Left renal cortex interstitium (tissue), 4 donors: ENCODE results near the gene TNS2. TPM values are rescaled to one million over a fixed set of nuclear protein-coding genes. Genes with fewer than 3 reads are reported as not detected.
"Not testable (repeated sequence)": the region's sequence is repeated elsewhere in the genome, so short reads cannot be mapped to it uniquely, and the experiment has no call there.

Experiments
- DNase-seq, 4 donors: peaks; one replicate each; pipeline ENCODE4 v3.0.0-alpha.2; 2013; ENCODE audit warnings: low read depth in 4 of 4, low spot score in 2 of 4, missing footprints in 1 of 4
- polyA plus RNA-seq, 4 donors: library from polyadenylated mRNA; unstranded; fragments of 120-200 nt; gene quantifications; one replicate each; pipeline ENCODE4 v1.2.1, GENCODE V29; 2013; ENCODE audit not compliant: insufficient read length in 4 of 4

The TNS2 gene
- polyA plus RNA-seq, 4 donors, result 66.5 to 168 (median 112) TPM

DNA sequence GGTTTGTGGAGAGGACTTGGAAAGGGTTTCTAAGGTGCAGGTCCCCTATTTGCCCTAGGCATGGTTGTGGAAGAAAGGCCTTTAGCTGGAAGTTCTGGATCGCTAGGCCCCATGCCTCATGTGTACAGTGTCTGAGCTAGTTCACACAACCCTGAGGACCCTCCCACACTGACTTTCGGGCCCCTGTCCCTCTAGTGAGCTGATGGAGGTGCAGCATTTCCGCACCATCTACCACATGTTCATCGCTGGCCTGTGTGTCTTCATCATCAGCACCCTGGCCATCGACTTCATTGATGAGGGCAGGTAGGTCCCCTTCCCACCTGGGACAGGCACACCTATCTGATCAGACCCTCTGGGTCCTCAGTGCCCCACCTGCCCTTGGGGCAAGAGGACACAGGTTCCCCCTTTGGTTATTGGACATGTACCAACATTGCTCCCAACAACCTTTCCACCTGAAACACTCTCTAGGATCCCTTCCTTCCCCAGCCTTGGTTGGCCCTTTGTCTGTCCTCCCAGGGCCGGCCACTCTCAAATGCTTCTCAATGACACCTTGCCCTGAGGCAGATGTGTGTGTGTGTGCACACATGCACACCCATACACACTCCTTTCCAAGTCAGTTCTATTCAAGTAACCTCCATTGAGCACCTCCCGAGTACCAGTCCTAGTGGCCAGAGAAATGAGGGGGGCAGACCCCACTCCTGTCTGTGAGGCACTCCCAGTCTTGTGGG is 56.0 kb downstream of the TNS2 start:
- DNase-seq, result no peak

DNA sequence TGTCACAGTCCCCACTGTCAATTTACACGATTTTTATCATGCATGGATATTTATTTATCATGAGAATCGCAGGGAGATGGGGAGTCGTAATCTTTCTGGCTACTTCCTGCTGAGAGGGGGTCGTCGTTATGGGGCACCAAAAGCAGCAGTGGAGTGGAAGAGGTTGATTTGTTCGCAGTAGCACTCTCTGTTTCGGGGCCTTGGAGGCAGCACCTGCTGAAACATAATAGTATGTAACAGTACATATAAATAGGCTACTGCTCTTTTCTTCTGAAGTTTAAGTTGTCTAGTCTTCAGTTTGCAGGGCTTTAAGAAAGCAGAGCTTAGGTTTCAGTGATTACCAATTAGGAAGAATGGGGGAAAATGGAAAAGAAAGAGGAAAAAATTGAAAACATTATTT is 57.3 kb downstream of the TNS2 start:
- no peak for DNase-seq

DNA sequence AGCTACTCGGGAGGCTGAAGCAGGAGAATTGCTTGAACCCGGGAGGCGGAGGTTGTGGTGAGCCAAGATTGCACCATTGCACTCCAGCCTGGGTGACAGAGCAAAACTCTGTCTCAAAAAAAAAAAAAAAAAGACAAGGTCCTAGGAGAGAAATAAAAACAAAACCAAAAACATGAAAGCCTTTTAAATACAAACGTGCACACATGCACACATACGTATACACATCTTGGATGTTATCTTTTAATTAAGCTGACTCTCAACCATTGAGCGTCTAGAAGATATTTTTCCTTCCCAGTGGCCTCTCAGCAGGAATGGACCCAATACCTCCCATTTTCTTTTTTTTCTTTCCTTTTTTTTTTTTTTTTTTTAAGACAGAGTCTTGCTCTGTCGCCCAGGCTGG is 62.6 kb downstream of the TNS2 start:
- DNase-seq, result not testable (repeated sequence)

DNA sequence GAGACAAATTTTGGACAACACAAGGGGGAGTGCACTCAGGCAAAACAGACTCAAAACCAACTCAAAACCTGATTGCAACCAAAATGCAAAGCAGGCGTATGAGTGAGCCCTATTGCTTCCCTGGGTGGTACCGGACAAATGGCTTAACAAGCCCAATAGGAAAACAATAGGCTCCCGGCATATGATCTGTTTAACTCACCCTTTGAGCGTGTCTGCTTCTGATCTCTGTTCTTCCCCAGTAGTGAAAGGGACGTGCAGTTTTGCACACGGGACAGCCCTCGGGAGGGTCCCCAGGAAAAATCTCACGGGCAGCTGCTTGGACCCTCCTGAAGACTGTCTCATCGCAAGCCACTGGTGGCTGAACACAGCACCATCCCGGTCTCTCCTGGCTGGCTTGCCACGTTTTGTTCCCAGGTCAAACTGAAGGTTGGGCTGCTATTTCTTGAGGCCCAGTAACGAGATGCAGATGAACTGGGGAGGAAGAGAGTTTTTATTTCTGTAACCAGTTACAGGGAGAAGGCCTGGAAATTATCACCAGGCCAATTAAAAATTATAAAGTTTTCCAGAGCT is 63.4 kb downstream of the TNS2 start:
- no peak for DNase-seq

DNA sequence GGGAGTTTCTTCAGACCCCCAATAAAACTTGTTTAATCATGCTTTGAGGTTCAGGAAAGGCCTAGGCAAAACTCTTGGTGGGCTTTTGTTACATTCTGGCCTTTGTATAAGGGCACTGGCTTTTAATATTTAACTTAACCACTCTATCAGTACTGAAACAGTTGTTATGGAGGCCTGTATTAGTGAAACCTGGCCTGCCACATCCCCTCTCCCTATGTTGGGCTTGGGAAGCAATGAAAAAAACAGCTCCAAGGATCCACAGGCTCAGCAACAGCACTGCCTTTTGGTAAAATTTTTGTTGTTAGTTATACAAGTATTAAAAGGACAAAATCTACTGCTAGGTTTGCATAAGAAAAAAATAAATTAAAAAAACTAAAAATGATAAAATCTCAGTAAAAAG is 64.1 kb downstream of the TNS2 start:
- DNase-seq, result no peak

Other genes starting within 250 kb of the TNS2 start
- under 1 TPM; 0.48 to 0.76 (median 0.61) TPM for gene KRT4, start 235.9 kb upstream of the TNS2 start, polyA plus RNA-seq
- not detected for gene KRT79, start 215.8 kb upstream of the TNS2 start, polyA plus RNA-seq
- gene KRT78, start 201.1 kb upstream of the TNS2 start, polyA plus RNA-seq, result not detected
- 100 to 1,000 TPM; 212 to 262 (median 238) TPM for gene KRT8, start 145.0 kb upstream of the TNS2 start, polyA plus RNA-seq
- 100 to 1,000 TPM; 164 to 178 (median 168) TPM for gene KRT18, start 100.9 kb upstream of the TNS2 start, polyA plus RNA-seq
- gene EIF4B, start 43.6 kb upstream of the TNS2 start, polyA plus RNA-seq, result 100 to 1,000 TPM; 463 to 558 (median 490) TPM
- gene SPRYD3, start 29.3 kb downstream of the TNS2 start, polyA plus RNA-seq, result 10 to 100 TPM; 17.2 to 22.9 (median 20.0) TPM
- gene IGFBP6, start 47.6 kb downstream of the TNS2 start, polyA plus RNA-seq, result 10 to 100 TPM; 11.2 to 22.5 (median 14.4) TPM
- 1 to 10 TPM; 1.2 to 3.1 (median 1.6) TPM for gene SOAT2, start 53.4 kb downstream of the TNS2 start, polyA plus RNA-seq
- 10 to 100 TPM; 64.1 to 80.8 (median 67.7) TPM for gene ZNF740, start 130.7 kb downstream of the TNS2 start, polyA plus RNA-seq
- 100 to 1,000 TPM in 2 of 4 donors, 10 to 100 TPM in 2; 25.9 to 126 (median 69.1) TPM for gene CSAD, start 130.9 kb downstream of the TNS2 start, polyA plus RNA-seq
- 1 to 10 TPM; 1.2 to 1.7 (median 1.3) TPM for gene ITGB7, start 157.2 kb downstream of the TNS2 start, polyA plus RNA-seq
- 10 to 100 TPM; 27.5 to 39.6 (median 36.5) TPM for gene RARG, start 182.1 kb downstream of the TNS2 start, polyA plus RNA-seq
- 10 to 100 TPM in 2 of 4 donors, 1 to 10 TPM in 2; 8.7 to 18.1 (median 11.4) TPM for gene ESPL1, start 218.2 kb downstream of the TNS2 start, polyA plus RNA-seq
- 100 to 1,000 TPM; 589 to 875 (median 641) TPM for gene PFDN5, start 245.5 kb downstream of the TNS2 start, polyA plus RNA-seq
- gene MYG1, start 249.6 kb downstream of the TNS2 start, polyA plus RNA-seq, result 10 to 100 TPM; 48.4 to 60.0 (median 57.7) TPM